H4 (cell line): ENCODE results near the gene FBXL5. TPM values are rescaled to one million over a fixed set of nuclear protein-coding genes. Genes with fewer than 3 reads are reported as not detected.
A peak's percentile ranks its signal among the peaks of the same experiment; 100 is the strongest.

ENCODE experiments used
- DNase-seq: peaks from one replicate; pipeline ENCODE4 v3.0.0-alpha.2; 2015; ENCODE audit warnings: low spot score
- total RNA-seq: library from RNA; depleted of rRNA; stranded (reverse); fragments of >200 nt; shearing (Covaris generic); gene quantifications from 2 replicates; pipeline ENCODE4 v1.2.3, GENCODE V29; 2014

The FBXL5 gene
- total RNA-seq, 1 experiment from 2014 or later = 78.1 TPM

- no peak for DNase-seq
Observed at GRCh38 chr4:15676039-15676438, 20.9 kb upstream of the FBXL5 start.

GRCh38 chr4:15675356-15675755 lies 20.2 kb upstream of the FBXL5 start:
- DNase-seq = no peak

DNA sequence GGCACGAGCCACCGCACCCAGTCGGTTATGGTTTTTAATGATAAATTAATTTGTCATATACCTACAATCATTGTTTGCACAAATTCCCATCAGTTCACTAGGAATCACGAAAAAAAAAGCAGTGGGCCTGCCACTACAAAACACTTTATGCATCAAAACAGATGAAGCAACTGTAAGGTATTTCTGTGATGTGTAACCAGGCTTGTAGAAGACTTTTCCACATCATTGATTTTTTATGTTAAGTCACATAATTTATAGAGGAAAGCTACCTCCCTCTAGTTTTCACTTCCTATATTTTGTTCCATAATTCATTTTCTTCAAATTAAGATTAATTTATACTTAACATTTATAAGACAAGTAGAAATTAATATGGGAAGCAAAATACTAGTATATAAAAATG lies 19.8 kb upstream of the FBXL5 start:
- no peak for DNase-seq

- no peak for DNase-seq
Observed at GRCh38 chr4:15674046-15674445, 18.9 kb upstream of the FBXL5 start.

DNA sequence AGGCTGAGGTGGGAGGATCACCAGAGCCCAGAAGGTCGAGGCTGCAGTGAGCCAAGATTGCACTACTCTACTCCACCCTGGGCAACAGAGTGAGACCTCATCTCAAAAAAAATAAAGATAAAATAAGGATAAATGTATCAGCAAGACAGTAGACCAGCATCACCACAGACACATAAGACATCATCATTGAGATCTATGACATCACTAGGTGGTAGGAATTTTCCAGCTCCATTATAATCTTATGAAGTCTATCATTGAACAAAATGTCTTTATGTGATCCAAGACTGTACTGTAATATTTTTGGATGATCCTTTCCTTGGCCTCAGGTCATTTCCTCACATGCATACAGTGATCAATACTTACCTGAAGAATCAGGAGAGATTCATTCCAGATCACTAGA lies 18.2 kb upstream of the FBXL5 start:
- DNase-seq = no peak

DNA sequence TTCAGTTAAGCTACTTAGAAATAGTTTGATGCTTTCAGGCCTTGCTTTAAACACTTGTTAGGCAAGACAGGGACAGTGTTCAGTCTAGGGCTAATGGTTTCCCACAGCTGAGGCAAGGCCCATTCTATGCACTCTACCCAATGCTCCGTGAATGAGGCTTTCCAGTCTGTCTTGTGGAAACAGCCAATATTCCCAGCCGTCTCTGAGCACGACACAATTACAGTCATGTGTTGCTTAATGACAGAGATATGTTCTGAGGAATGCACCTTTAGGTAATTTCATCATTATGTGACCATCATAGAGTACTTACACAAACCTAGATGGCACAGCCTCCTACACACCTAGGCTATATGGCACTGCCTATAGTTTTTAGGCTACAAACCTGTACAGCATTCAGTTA lies 16.9 kb upstream of the FBXL5 start:
- DNase-seq = no peak

- DNase-seq = no peak
Observed at GRCh38 chr4:15670576-15670975, 15.4 kb upstream of the FBXL5 start.

DNA sequence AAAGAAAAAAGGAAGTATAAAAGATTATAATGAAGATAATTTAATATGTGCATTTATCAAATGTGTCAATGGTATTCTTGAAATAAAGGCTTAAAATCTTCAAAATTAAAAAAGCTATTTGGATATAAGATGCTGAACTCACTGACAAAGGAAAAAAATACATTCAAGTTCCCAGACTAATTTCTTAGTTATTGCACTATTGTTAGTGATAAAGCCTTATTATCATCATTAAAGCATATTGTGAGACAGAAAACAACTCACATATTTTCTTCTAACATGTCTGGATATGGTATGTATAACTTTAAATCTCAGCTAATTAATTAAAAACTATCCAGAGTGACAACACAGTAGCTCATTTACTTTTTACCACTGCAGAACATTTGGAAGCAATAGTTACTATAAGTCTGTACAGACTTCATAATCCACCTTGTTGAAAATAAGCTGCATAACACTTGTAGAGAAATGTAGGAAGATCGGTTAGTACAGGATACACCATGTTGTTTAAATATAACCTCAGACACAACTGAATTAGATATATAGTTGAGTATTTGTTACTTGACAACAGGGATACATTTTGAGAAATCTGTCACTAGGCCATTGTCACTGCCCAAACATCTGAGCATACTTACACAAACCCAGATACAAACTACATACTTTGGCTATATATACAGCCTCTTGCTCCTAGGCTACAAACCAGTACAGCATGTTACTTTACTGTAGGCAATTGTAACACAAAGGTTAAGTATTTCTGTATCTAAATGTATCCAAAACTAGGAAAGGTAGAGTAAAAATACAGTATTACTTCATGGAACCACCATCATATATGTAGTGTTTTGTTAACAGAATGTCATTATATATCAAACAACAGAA lies 13.6 kb upstream of the FBXL5 start:
- no peak for DNase-seq

GRCh38 chr4:15667006-15667405 lies 11.8 kb upstream of the FBXL5 start:
- no peak for DNase-seq

DNA sequence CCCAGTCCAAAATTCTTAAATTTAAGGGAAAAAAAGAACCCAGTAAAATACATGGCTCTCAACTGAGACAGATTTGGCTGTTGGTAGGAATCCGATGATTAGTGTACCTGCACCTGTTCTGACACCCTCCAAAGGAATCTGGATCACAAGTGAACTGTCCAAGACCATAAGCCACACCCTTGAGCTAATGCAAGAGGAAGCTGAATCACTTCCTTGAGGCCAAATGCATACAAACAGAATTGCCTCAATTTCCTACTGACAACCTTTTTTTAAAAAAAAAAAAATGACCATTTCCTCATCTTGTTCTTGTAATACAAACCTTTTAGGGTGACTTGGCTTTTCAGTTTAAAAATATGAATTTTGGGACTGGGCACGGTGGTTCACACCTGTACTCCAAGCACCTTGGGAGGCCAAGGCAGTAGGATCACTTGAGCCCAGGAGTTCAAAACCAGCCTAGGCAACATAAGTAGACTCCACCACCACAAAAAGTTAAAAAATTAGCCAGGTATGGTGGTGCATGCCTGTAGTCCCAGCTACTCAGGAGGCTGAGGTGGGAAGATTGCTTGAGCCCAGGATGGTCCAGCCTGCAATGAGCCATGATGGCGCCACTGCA lies 10.7 kb upstream of the FBXL5 start:
- no peak for DNase-seq

- DNase-seq = no peak
Observed at GRCh38 chr4:15659768-15660570, 4.8 kb upstream of the FBXL5 start.

DNA sequence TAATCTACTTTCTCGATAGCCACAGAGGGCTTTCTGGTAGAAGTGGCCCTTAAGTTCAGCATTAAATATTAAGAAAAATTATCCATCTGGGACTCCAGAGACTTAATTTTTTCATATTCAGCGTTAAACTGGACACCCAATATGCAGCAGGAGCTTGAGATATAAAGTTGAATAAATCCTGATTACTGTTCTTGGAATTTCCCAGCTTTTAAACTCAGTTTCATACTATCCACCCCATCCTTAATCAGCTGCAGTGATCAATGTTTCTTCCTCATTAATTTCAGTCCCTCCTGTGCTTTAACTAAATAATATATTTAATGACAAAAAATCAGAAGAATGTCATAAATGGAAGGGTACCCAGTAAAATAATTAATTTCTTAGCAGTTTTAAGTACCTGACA lies 3.6 kb upstream of the FBXL5 start:
- no peak for DNase-seq

DNA sequence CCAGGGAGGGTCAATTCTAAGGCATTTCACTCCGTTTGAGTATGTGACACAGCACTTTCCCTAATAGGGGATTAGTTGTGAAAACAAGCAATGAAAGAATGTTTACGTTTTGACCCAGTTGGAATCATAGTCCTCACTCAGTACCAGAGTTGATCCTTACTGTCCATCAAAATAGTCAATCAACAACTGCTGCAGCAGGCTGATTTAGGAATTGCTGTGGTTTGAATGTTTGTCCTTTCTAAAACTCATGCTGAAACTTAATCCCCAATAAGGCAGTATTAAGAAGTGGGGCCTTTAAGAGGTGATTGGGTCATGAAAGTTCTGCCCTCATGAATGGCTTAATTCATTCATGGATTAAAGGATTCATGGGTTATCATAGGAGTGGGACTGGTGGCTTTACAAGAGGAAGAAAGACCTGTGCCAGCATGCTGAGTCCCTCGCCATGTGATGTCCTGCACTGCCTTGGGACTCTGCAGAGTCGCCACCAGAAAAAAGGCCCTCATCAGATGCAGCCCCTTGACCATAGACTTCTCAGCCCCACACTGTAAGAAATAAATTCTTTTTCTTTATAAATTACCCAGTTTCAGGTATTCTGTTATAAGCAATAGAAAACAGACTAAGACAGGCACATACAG lies 3.1 kb upstream of the FBXL5 start:
- no peak for DNase-seq

GRCh38 chr4:15657366-15657765 lies 2.2 kb upstream of the FBXL5 start:
- DNase-seq = no peak

DNA sequence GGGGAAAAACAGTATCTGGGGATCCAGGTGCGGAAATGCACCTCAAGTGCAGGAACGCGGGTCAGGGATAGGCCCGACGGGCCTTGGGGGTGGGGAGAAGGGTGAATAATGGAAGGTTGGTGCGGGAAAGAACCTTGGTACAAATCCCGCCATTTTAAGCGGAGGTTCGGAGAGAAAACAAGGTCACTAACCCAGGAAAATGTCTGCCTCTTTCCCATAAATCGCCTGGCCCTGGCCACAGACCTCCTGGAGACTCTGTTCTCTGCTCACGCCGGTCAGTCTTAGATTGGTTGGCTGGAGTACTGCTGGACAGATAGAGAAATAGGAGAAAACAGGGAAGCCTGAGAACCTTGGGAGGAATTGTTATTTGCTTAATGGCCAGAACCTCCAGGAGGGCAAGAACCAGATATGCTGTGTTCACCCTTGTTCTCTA lies 897 bp upstream of the FBXL5 start:
- no peak for DNase-seq

DNA sequence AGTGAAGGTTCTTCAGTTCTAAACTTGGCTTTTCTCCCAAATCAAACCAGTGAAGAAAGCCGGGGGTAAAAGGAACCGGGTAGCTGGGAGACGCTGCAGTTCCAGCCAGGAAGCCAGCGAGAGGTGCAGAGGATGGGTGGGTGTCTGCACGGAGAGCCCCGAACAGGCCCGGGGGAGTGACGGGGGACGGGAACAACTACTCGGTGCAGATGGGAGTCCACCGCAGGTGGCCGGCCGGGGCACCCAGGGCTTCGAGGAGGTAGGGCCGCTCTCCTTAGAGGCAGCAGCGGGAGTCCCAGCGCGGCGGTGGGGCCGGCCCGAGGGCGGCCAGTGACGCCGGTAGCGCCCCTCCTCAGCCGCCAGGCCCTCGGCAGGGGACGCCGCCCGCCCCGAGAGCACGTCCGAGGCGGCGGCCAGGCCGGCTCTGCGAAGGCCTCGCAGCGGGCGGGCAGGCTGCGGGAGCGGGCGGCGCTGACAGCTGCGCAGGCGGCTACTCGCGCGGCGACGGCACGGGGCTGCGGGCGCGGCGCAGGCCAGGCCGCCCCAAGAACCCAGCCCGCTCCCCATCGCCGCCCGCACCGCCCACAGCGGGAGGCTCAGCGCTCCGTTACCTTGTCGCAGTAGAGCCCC lies 449 bp downstream of the FBXL5 start:
- DNase-seq = peak; percentile 18

DNA sequence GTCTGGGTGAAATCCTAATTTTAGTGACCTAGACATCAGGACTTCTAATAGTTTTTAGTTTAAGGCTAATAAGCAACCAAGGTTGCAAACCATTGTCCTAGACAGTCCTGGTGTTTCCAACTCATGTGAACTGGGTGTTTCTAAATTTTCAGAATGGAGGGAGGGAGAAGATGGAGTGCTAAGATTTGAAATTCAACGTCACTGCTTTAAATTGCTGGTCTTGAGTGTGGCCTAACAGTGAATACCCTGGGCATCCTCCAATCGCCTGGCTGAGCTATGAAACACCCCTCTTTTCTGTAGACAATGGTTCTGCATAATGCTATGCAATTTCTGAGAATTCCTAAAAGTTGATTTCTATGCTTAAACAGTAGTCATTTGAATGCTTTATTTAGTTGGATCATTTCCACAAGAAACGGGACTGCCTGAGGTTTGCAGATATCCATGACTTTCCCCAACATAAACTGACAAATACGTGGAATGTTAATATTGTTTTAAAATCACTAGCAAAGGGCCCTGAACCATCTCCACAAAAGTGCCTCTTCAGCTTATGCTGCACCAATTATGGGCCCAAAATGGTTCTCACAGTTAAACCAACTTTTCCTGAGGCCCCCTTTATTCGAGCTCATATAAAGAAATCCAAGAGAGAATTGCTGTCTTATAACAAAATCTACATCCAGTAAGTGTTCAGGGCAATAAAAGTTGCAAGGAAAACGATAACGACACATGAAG lies 1.1 kb downstream of the FBXL5 start:
- DNase-seq = peak; percentile 77

GRCh38 chr4:15653420-15653819 lies 1.7 kb downstream of the FBXL5 start:
- DNase-seq = peak; percentile 29

- no peak for DNase-seq
Observed at GRCh38 chr4:15652841-15653240, 2.3 kb downstream of the FBXL5 start.

- DNase-seq = no peak
Observed at GRCh38 chr4:15652191-15652590, 3.0 kb downstream of the FBXL5 start.

- DNase-seq = peak; percentile 29
Observed at GRCh38 chr4:15651676-15652075, 3.5 kb downstream of the FBXL5 start.
